Measurements from ENCODE around the gene NECAB2. TPM values are rescaled to one million over a fixed set of nuclear protein-coding genes. Genes with fewer than 3 reads are reported as not detected.

NECAB2 gene
- total and polyA plus RNA-seq, 2 experiments from 2014 or later, result 1.6 to 5.1 TPM

DNA sequence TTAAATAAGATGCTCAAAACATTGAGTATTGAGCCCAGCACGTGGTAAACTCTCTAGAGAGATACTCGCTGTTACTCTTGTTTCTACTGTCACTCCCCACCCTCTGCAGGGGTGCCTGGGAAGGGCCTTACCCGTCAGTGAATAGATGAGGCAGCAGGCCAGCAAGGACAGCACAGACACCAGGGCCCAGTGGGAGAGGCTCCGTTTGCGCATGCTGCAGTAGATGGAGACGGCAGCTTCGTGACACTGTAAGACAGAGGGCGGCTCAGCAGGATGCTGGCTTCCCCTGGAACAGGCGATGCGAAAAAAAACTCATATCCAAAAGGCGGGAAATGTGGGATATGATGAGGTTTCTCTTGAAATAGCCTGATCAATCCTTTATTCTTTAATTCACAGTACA lies 54.6 kb downstream of the NECAB2 start (continued):
- TF ChIP-seq, protein P1, sequence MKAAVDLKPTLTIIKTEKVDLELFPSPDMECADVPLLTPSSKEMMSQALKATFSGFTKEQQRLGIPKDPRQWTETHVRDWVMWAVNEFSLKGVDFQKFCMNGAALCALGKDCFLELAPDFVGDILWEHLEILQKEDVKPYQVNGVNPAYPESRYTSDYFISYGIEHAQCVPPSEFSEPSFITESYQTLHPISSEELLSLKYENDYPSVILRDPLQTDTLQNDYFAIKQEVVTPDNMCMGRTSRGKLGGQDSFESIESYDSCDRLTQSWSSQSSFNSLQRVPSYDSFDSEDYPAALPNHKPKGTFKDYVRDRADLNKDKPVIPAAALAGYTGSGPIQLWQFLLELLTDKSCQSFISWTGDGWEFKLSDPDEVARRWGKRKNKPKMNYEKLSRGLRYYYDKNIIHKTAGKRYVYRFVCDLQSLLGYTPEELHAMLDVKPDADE (IDR thresholded peaks at IDR 0.05), result no peak
- no peak for TF ChIP-seq POLR2AphosphoS5 (IDR thresholded peaks at IDR 0.05; ENCODE audit: low read depth)
- TF ChIP-seq, protein P2, sequence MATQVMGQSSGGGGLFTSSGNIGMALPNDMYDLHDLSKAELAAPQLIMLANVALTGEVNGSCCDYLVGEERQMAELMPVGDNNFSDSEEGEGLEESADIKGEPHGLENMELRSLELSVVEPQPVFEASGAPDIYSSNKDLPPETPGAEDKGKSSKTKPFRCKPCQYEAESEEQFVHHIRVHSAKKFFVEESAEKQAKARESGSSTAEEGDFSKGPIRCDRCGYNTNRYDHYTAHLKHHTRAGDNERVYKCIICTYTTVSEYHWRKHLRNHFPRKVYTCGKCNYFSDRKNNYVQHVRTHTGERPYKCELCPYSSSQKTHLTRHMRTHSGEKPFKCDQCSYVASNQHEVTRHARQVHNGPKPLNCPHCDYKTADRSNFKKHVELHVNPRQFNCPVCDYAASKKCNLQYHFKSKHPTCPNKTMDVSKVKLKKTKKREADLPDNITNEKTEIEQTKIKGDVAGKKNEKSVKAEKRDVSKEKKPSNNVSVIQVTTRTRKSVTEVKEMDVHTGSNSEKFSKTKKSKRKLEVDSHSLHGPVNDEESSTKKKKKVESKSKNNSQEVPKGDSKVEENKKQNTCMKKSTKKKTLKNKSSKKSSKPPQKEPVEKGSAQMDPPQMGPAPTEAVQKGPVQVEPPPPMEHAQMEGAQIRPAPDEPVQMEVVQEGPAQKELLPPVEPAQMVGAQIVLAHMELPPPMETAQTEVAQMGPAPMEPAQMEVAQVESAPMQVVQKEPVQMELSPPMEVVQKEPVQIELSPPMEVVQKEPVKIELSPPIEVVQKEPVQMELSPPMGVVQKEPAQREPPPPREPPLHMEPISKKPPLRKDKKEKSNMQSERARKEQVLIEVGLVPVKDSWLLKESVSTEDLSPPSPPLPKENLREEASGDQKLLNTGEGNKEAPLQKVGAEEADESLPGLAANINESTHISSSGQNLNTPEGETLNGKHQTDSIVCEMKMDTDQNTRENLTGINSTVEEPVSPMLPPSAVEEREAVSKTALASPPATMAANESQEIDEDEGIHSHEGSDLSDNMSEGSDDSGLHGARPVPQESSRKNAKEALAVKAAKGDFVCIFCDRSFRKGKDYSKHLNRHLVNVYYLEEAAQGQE (IDR thresholded peaks at IDR 0.05; ENCODE audit: unreplicated experiment), result no peak

DNA sequence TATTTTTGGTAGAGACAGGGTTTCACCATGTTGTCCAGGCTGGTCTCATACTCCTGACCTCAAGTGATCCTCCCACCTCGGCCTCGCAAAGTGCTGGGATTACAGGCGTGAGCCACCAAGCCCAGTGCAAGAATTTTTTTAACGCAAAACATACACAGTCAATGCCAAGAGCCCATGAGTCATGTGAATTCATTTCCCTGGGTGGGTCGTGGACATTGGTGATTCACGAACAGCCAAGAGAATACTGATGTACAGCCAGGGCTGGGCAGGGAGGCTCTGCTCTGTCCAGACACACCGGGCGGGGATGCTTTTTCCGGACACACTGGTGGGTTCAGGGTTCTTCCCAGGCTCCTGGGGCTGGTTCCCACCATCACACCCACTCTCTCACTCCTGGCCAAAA lies 56.8 kb downstream of the NECAB2 start:
- no peak for DNase-seq (ENCODE audit: low spot score)
- H3K4me1 ChIP-seq (ENCODE audit: insufficient read depth), result no peaks in the 10 kb centered on the region
- H3K4me2 ChIP-seq, result no peak overlapping the region
- Mint-ChIP-seq H3K4me1 (peaks cover 18% of the 10 kb centered on the region), H3K27me3 (ENCODE audit: insufficient read depth, low read depth, poor library complexity) (peaks cover 13% of the 10 kb centered on the region), H3K9me3 (peaks cover 25% of the 10 kb centered on the region), H3K4me3 (no peak overlapping the region), H3K36me3 (ENCODE audit: low read depth) (peaks cover 11% of the 10 kb centered on the region), H3K27ac (no peak overlapping the region)
- H3F3A ChIP-seq (replicated peaks; ENCODE audit: low read depth), result no peaks in the 10 kb centered on the region
- no peaks in the 10 kb centered on the region for H3K79me2 ChIP-seq (replicated peaks; ENCODE audit: insufficient read depth)
- H3K4me3 ChIP-seq, result no peak overlapping the region
- H3K9me2 ChIP-seq (ENCODE audit: insufficient read depth), result no peaks in the 10 kb centered on the region
- H3K27ac ChIP-seq (ENCODE audit: low read depth), result no peak overlapping the region
- no peak for ATAC-seq
- no peaks in the 10 kb centered on the region for H3K36me3 ChIP-seq (ENCODE audit: insufficient read depth)
- H3K27me3 ChIP-seq (ENCODE audit: insufficient read depth), result no peaks in the 10 kb centered on the region
- no peak overlapping the region for H2AFZ ChIP-seq
- H4K20me1 ChIP-seq (replicated peaks; ENCODE audit: insufficient read depth), result no peaks in the 10 kb centered on the region
- no peak for TF ChIP-seq EZH2phosphoT487 (IDR thresholded peaks at IDR 0.05; ENCODE audit: unreplicated experiment)
- TF ChIP-seq, protein P3, sequence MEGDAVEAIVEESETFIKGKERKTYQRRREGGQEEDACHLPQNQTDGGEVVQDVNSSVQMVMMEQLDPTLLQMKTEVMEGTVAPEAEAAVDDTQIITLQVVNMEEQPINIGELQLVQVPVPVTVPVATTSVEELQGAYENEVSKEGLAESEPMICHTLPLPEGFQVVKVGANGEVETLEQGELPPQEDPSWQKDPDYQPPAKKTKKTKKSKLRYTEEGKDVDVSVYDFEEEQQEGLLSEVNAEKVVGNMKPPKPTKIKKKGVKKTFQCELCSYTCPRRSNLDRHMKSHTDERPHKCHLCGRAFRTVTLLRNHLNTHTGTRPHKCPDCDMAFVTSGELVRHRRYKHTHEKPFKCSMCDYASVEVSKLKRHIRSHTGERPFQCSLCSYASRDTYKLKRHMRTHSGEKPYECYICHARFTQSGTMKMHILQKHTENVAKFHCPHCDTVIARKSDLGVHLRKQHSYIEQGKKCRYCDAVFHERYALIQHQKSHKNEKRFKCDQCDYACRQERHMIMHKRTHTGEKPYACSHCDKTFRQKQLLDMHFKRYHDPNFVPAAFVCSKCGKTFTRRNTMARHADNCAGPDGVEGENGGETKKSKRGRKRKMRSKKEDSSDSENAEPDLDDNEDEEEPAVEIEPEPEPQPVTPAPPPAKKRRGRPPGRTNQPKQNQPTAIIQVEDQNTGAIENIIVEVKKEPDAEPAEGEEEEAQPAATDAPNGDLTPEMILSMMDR (conservative IDR thresholded peaks at IDR 0.05; ENCODE audit: low read depth in 2 of 2), result no peak
- no peak for TF ChIP-seq JUNB (IDR thresholded peaks at IDR 0.05; ENCODE audit: unreplicated experiment)
- TF ChIP-seq ZNF114 (CRISPR knock-in tag; IDR thresholded peaks at IDR 0.05), result no peak
- TF ChIP-seq NANOG (IDR thresholded peaks at IDR 0.05; ENCODE audit: borderline replicate concordance), result no peak
- no peak for TF ChIP-seq EZH2 (IDR thresholded peaks at IDR 0.05; ENCODE audit: low read depth, unreplicated experiment)
- no peak for TF ChIP-seq ZNF331 (CRISPR knock-in tag; IDR thresholded peaks at IDR 0.05; ENCODE audit: low read depth)
- TF ChIP-seq STAT1 (IDR thresholded peaks at IDR 0.05; ENCODE audit: unreplicated experiment), result no peak
- TF ChIP-seq, protein P2 (IDR thresholded peaks at IDR 0.05; ENCODE audit: unreplicated experiment), result no peak
- TF ChIP-seq, protein P1 (IDR thresholded peaks at IDR 0.05), result no peak
- no peak for TF ChIP-seq CREB1 (CRISPR knock-in tag; IDR thresholded peaks at IDR 0.05; ENCODE audit: low read depth)

Data from GM23338 (cell line).